ENCODE data around the gene MYH11.

- TF ChIP-seq CTCF (IDR thresholded peaks at IDR 0.05) = no peak
- no peak for TF ChIP-seq POLR2A (IDR thresholded peaks at IDR 0.05)
Observed at GRCh38 chr16:15707332-15707731, 149.5 kb downstream of the MYH11 start.
